Lung microvascular endothelial cell (primary cell): Measurements from ENCODE around the gene CERS6. TPM values are rescaled to one million over a fixed set of nuclear protein-coding genes. Genes with fewer than 3 reads are reported as not detected.
A peak's percentile ranks its signal among the peaks of the same experiment; 100 is the strongest.
"Not testable (repeated sequence)": the region's sequence is repeated elsewhere in the genome, so short reads cannot be mapped to it uniquely, and the experiment has no call there.

Experiments used
- DNase-seq, 2 donors: peaks; one replicate each; pipeline versions ENCODE4 v3.0.0 to v3.0.0-alpha.2; 2010; ENCODE audit warnings: low read depth in 2 of 2
- total RNA-seq: library from RNA; depleted of rRNA; stranded (reverse); fragments of >200 nt; gene quantifications from 2 replicates; pipeline ENCODE4 v1.2.1, GENCODE V29; 2014

Gene CERS6
- 23.3 and 44.6 TPM in 2 replicates for total RNA-seq

- DNase-seq = peak; percentile 93 to 96
These were observed at the start of gene CERS6 for GRCh38 chr2:168455645-168456520. Gene CERS6, plus strand, starts transcription at chr2:168456272. Its CDS starts 177 bp downstream, at chr2:168456449.

GRCh38 chr2:168412301-168412700, 43.8 kb upstream of the CERS6 start:
- DNase-seq = not testable (repeated sequence)

GRCh38 chr2:168413101-168413500, 43.0 kb upstream of the CERS6 start:
- DNase-seq = not testable (repeated sequence)

DNA sequence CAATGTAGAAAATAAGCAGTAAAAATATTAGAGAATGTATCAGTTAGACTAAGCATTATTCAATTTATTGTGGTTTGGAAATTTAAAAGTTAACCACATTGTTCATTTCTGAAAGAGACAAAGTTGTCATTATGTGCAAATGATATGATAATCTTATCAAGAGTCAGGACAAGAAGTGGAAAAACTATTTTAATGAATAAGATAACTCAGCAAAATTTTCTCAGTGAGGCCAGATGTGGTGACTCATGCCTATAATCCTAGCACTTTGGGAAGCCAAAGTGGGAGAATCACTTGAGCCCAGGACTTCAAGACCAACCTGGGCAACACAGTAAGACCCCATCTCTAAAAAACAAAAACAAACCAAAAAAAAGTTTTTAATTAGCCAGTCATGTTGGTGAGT, 39.5 kb upstream of the CERS6 start:
- no peak for DNase-seq

GRCh38 chr2:168422584-168422983, 33.5 kb upstream of the CERS6 start:
- no peak for DNase-seq

- no peak for DNase-seq
These were observed 31.7 kb upstream of the CERS6 start for GRCh38 chr2:168424112-168424951.

GRCh38 chr2:168424971-168425370, 31.1 kb upstream of the CERS6 start:
- no peak for DNase-seq

DNA sequence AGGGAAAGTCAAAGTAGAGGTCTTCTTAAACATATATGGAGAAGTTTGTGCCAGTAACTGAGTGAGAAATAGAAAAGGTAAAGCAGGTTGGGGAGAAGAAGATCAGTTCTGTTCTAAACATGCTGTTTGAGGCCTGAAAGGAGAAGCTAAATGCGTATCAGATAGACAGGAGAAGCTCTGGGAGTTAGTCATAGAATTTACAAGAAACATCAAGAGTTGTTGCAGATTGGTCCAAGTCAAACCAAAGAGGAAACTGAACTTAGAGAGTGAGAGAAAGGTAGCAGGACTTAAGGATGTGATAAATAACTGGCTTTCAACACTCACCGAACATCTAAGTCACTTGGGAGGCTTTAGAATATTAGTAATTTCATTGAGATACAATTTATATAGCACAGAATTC, 29.2 kb upstream of the CERS6 start:
- DNase-seq = no peak

DNA sequence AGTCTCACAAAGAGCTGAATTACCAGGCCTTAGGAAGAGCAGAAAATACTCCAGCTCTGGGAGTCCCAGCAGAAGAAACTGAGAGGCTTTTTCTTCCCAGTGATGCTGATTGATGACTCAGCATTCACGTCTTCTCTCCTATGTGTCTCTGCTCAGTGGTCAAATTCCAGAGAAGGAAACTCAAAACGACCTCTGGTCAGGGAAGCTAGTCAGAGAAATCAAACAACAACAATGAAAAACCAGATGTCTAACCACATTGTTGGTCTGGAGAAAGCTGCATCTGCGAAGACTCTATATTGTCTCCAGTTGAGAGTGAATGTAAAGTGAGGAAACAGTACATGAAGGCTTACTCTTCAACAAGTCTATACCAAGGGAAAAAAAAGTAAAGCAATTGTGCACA, 28.6 kb upstream of the CERS6 start:
- DNase-seq = no peak

DNA sequence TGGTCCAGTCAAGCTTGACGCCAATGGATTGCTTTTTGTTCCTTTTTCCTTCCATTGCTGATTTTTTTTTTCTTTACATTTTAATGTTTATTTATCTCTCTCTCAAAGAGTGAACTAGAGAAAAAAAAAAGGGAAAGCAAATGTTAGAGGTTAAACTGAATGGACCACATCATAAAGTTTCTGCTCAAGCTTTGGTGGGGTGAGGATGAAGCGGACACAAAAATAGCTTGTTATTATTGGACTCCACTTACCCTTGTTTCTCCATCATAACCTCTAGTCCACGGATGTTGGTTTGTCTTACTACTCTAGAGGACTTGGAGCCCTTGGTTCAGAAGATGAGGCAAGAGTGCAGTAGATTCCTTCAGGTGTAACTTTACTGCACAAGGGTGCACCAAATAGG, 27.6 kb upstream of the CERS6 start:
- no peak for DNase-seq

DNA sequence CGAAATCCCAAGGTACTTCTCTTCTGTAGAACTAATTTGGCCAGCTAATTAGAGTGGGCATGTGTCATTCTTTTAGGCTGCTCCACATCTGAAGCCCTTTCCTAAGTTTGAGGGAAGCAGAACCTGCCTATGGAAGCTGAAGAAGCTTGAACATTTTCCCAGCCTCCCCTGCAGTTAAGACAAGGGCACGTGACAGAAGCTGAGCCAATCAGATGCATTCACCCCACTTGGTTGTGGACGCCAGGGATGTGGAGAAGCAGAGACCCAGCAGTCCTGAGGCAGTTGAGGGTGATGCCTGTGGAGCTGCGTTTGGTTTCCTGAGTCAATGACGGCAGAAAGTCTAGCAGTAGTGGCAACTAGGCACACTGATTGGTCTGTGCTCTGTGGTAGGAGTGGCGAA, 26.1 kb upstream of the CERS6 start:
- no peak for DNase-seq

- DNase-seq = no peak
These were observed 25.6 kb upstream of the CERS6 start for GRCh38 chr2:168430431-168430830.

DNA sequence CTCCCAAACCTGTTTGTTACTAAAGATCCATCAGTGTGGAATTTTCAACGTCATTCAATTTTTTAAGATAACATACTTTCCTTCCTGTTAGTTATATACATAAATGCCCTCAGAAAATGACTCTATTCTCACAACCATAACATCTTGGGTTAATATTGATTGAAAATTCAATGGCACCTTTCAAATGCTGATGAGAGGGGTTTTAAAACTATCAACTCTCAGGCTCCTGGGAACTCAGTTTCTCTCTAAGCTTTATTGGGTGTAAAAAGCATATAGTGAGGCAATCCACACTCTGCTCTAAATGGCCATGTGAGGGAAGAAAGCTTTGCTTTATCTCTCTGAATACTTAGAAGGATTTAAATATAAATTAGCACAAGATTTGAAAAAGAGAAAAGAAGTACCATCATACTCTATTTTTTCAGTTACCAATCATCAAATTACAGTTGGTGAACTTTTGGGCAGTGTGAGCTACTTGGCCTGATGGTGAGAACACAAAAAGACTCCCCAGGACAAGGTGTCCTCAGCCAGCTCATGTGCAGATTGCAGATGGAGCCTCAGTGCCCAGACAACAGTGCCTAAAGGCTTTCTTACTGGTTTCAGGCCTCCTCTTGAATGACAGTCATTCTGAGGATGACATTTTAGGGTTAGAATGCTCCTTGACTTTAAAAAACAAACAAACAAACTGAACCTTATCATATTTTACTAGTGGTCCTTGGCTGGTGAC, 24.6 kb upstream of the CERS6 start:
- DNase-seq = no peak

- DNase-seq = no peak
These were observed 24.0 kb upstream of the CERS6 start for GRCh38 chr2:168432100-168432499.

GRCh38 chr2:168432565-168433186, 23.4 kb upstream of the CERS6 start:
- no peak for DNase-seq

DNA sequence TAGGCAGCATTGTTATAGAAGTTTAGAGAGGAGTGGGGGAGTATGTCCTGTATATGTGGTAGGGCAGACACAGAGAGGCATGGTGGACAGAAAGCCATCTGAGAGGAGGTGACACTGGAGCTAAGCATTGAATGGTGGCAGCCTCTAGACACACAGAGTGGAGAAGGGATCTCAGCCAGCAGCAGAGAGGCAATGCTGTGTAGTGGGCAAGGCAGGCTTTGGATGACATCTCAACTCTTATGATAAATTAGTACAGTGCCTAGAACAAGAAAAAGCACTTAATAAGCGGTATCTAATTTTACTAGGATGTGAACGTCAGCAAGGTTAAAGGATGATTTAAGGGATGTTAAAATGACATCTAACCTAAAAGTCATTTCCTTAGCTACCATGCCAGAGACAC, 22.5 kb upstream of the CERS6 start:
- DNase-seq = no peak

DNA sequence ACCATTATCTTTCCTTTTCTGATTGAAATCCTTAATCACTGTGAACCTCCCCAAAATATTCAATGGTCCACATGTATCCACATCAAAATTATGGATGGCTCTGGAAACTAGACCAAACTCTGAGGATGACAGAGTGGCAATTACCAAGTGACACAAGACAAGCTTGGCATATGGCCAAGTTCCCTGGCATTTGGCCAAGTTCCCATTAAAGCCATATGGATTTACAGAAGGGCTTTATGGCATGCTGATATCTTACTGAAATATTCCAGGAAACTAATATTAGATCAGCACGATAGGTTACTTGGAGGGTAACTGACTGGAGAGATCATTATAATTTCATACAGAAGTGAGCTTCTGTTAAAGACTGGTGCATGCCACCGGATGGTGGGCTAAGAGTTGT, 21.9 kb upstream of the CERS6 start:
- DNase-seq = peak in 1 of 2 donors; percentile 69

- no peak for DNase-seq
These were observed 19.2 kb upstream of the CERS6 start for GRCh38 chr2:168436840-168437239.

- no peak for DNase-seq
These were observed 17.5 kb upstream of the CERS6 start for GRCh38 chr2:168438553-168438952.

DNA sequence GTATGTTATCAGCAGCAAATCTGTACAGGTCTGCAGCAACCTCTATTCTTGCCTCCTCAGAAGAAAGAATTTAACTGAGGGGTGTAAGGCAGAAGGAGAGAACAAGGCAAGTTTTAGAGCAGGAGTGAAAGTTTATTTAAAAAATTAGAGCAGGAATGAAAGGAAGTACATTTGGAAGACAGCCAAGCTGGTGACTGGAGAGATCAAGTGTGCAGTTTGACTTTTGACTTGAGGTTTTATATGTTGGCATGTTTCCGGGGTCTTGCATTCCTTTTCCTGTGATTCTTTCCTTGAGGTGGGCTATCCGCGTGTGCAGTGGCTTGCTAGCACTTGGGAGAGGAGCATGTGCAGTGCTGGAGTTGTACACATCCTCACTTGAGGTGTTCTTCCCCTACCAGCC, 16.5 kb upstream of the CERS6 start:
- DNase-seq = peak; percentile 8 to 45

GRCh38 chr2:168441214-168441872, 14.7 kb upstream of the CERS6 start:
- no peak for DNase-seq
